Measurements from ENCODE around the gene ADAMTSL5. TPM values are rescaled to one million over a fixed set of nuclear protein-coding genes. Genes with fewer than 3 reads are reported as not detected.
A peak's percentile ranks its signal among the peaks of the same experiment; 100 is the strongest.

Gene ADAMTSL5
- total and polyA plus RNA-seq, 2 of the 13 experiments (the other 11 are each of a cell fraction or from before 2014, with no cell fraction given), result 0.60 to 2.7 TPM

DNA sequence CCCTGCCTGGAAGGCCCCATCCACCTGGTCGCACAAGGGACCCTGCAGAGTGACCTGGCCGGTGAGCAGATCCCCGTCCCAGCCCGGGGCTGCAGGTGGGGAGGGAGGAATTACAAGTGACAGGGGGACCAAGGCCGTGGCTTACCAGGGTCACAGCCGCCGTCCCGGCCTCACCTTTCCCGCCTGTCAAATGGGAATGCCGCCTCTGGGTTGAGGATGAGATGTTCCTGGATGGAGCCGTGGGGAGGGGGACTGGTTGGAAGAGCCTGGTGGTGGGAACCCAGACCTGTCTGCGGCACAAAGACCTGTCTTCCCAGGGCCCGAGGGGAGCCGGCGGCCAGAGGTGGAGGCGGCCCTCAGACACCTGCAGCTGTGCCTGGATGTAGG, 16.6 kb upstream of the ADAMTSL5 start:
- H3K4me1 ChIP-seq (ENCODE audit: insufficient read depth, low read length), result no peaks in the 10 kb centered on the region
- H2AFZ ChIP-seq (ENCODE audit: low read length), result no peak overlapping the region
- no peaks in the 10 kb centered on the region for H3K9me3 ChIP-seq (ENCODE audit: low read length)
- no peak for TF ChIP-seq ZNF343 (CRISPR knock-in tag; IDR thresholded peaks at IDR 0.05)
- TF ChIP-seq ZNF629 (CRISPR knock-in tag; conservative IDR thresholded peaks at IDR 0.05), result peak; percentile 78
- WGBS (ENCODE audit: low lambda C conversion rate), result 0% methylated on average over 4 of the region's 16 CpGs
- FAIRE-seq, result no peak
- no peaks in the 10 kb centered on the region for H4K20me1 ChIP-seq (ENCODE audit: insufficient read depth, low read length)
- ChIA-PET POLR2A (no interaction called here), CTCF (ENCODE audit: low intra/inter-chr PET ratio, low total read pairs) (no interaction called here)
- H3K36me3 ChIP-seq (replicated peaks in 1 of 2; ENCODE audit: control insufficient read depth in 1 of 2, insufficient read depth in 2 of 2, low read length in 2 of 2), result no peaks in the 10 kb centered on the region
- no peak overlapping the region for H3K4me3 ChIP-seq (replicated peaks in 1 of 3; ENCODE audit: insufficient read depth in 1 of 3, low read depth in 2 of 3, low read length in 3 of 3)
- no peak overlapping the region for H3K27ac ChIP-seq (ENCODE audit: extremely low read length, insufficient read depth, low read length)
- peaks cover 17 to 42% of the 10 kb centered on the region in 2 experiments for H3K27me3 ChIP-seq (ENCODE audit: control insufficient read depth in 1 of 2, insufficient read depth in 2 of 2, low read length in 2 of 2)
- in situ Hi-C loops (cut with HindIII; ENCODE audit: extremely low pct_ligation_motif_present, low pct_unique_long_range_greater_than_20kb) (no loop called here), intact Hi-C loops (cut with micrococcal nuclease; ENCODE audit: unreplicated experiment) (no loop called here)
- no TSS peak for BruUV-seq (replicated peaks)
- DNase-seq (ENCODE audit: low spot score), result no peak
- no peak for ATAC-seq
- no peak overlapping the region for H3K9ac ChIP-seq (ENCODE audit: insufficient read depth, low read depth, low read length)
- no peak overlapping the region for H3K4me2 ChIP-seq (ENCODE audit: low read depth, low read length)
- no peaks in the 10 kb centered on the region for H3K79me2 ChIP-seq (ENCODE audit: insufficient read depth, low read length)

GRCh38 chr19:1528596-1529429, 16.0 kb upstream of the ADAMTSL5 start:
- Histone ChIP-seq H3K27ac (ENCODE audit: extremely low read length, insufficient read depth, low read length) (no peak overlapping the region), H2AFZ (ENCODE audit: low read length) (no peak overlapping the region), H3K79me2 (ENCODE audit: insufficient read depth, low read length) (no peaks in the 10 kb centered on the region), H3K27me3 (ENCODE audit: control insufficient read depth in 1 of 2, insufficient read depth in 2 of 2, low read length in 2 of 2) (peaks cover 19 to 44% of the 10 kb centered on the region in 2 experiments), H3K36me3 (replicated peaks in 1 of 2; ENCODE audit: control insufficient read depth in 1 of 2, insufficient read depth in 2 of 2, low read length in 2 of 2) (no peaks in the 10 kb centered on the region), H3K4me1 (ENCODE audit: insufficient read depth, low read length) (no peaks in the 10 kb centered on the region), H3K9ac (ENCODE audit: insufficient read depth, low read depth, low read length) (no peak overlapping the region), H4K20me1 (ENCODE audit: insufficient read depth, low read length) (no peaks in the 10 kb centered on the region), H3K9me3 (ENCODE audit: low read length) (no peaks in the 10 kb centered on the region), H3K4me2 (ENCODE audit: low read depth, low read length) (no peak overlapping the region), H3K4me3 (replicated peaks in 1 of 3; ENCODE audit: insufficient read depth in 1 of 3, low read depth in 2 of 3, low read length in 3 of 3) (no peak overlapping the region)
- ChIA-PET CTCF (ENCODE audit: low intra/inter-chr PET ratio, low total read pairs) (no interaction called here), POLR2A (no interaction called here)
- FAIRE-seq, result no peak
- DNase-seq (ENCODE audit: low spot score), result no peak
- no TSS peak for BruUV-seq (replicated peaks)
- WGBS (ENCODE audit: low lambda C conversion rate), result 36% methylated on average over 4 of the region's 23 CpGs
- intact Hi-C loops (cut with micrococcal nuclease; ENCODE audit: unreplicated experiment), result no loop called here
- TF ChIP-seq POGK (CRISPR knock-in tag; conservative IDR thresholded peaks at IDR 0.05), result no peak
- TF ChIP-seq ZKSCAN8 (CRISPR knock-in tag; IDR thresholded peaks at IDR 0.05; ENCODE audit: borderline replicate concordance), result peak; percentile 56; the same call in 1 of the 2 replicates
- no peak for TF ChIP-seq TEF (CRISPR knock-in tag; IDR thresholded peaks at IDR 0.05)
- no peak; the same call in 2 of the 3 replicates for ATAC-seq
- in situ Hi-C loops (cut with HindIII; ENCODE audit: extremely low pct_ligation_motif_present, low pct_unique_long_range_greater_than_20kb), result no loop called here

Data from HepG2 (cell line).